Measurements from ENCODE around the gene CDT1. TPM values are rescaled to one million over a fixed set of nuclear protein-coding genes. Genes with fewer than 3 reads are reported as not detected.

CDT1 gene
- total RNA-seq = 2.2 and 6.1 TPM in 2 replicates

GRCh38 chr16:88803264-88803987 is at the start of gene CDT1:
TSS of gene CDT1 (plus strand) at chr16:88803789. CDS start at chr16:88803832, 43 bp downstream.

DNA sequence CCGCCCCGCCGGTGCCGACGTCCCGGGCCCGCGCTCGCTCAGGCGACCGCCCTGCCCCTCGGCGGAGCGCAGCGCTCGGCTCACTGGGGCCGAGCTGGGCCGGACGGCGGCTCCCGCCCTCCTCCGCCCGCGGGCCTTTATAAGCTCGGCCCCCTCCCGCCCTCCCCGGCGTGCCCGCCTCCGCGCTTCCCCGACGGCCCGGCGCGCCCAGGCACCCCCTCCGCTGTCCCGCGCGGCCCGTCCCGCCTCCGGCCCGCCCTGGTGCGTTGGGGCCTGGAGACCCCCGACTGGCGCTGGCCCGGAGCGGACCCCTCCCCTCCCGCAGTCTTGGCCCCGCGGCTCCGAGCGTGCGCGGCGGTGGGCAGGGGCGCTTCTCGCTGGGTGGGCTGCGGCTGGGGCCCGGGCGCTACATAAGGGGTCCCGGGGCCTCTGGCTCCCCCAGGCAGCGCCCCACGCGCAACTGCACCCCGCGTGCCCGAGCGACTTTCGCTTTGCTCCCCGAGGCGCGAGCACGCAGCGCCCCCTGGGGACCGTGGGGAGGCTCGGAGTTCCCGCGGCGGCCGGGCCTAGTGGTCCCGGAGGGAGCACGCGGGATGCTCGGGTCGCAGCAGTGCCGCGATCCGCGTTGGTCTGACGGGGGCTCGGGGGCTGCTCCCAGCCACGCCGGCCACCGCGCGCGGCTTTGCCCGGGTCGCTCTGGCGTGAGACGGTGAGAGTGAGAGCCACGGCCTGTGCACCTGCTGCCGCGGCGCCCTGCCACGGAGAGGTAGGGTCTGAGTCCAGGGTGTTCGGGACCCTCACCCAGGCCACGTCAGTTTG is 18.3 kb upstream of the CDT1 start, which contains the start of gene PIEZO1:
TSS of gene PIEZO1 (minus strand) at position 115 of the 819 bp plus-strand sequence. CDS start 256 bp downstream, outside the sequence.

GRCh38 chr16:88811769-88812512 is 8.4 kb downstream of the CDT1 start, which contains the start of gene APRT:
TSS of gene APRT (minus strand) at chr16:88811928. CDS start at chr16:88811899, 29 bp downstream.

DNA sequence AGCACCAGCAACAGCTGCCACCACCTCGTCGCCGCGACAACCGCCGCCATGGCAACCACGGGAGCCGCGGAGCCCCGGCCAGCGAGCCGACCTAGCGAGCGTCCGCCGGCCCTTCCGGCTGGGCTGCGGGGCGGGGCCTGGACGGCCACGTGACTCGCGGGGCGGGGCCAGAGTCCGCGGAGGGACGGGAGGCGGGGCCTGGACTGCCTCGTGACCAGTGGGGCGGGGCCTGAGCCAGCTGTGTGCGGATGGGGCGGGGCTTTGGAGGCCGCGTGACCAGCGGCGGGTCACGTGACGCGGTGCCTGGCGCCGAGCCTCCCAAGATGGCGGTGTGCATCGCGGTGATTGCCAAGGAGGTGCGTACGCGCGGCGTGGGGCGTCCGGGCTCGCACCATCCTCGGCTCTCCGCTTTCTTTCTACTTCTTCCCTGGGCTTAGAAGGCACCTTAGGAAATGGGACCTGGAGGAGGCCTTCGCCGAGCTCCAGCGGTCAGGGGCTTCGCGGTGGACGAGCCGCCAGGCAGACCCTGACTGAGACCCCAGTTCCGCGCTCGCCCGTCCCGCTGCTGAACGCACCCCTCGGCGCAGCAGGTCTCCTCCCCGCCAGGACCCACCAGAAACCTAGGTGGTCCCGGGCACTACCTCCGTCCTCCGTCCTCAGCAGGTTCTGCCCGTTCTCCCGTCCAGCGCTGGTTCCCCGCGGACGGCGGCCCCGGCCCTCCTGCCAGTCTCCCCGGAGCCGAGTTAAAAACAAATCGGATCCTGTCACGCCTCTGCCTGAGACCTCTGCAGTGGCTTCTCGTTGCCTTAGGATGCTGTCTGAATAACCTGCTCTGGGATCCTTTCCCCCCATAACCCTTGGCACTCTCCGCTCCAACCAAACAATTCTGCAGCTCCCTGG is 53.5 kb downstream of the CDT1 start, which contains the start of the genes GALNS and TRAPPC2L:
TSS of gene GALNS (minus strand) at position 120 of the 900 bp plus-strand sequence. CDS start at position 50, 70 bp downstream.
TSS of gene TRAPPC2L (plus strand) at position 300 of the 900 bp plus-strand sequence. CDS start at position 324, 24 bp downstream.

Other genes with a start within 250 kb of the CDT1 start
- gene ZC3H18, start 233.4 kb upstream of the CDT1 start, total RNA-seq = 13.6 and 14.2 TPM in 2 replicates
- gene IL17C, start 165.2 kb upstream of the CDT1 start, total RNA-seq = not detected in 2 replicates
- 257 and 264 TPM in 2 replicates for gene CYBA, start 152.7 kb upstream of the CDT1 start, total RNA-seq
- 32.1 and 44.2 TPM in 2 replicates for gene MVD, start 140.7 kb upstream of the CDT1 start, total RNA-seq
- gene SNAI3, start 117.3 kb upstream of the CDT1 start, total RNA-seq = not detected in 2 replicates
- 11.6 and 12.2 TPM in 2 replicates for gene RNF166, start 97.4 kb upstream of the CDT1 start, total RNA-seq
- 9.9 and 17.8 TPM in 2 replicates for gene CTU2, start 97.3 kb upstream of the CDT1 start, total RNA-seq
- gene PIEZO1, start 18.6 kb upstream of the CDT1 start, total RNA-seq = 58.3 and 59.5 TPM in 2 replicates
- gene APRT, start 8.1 kb downstream of the CDT1 start, total RNA-seq = 136 and 144 TPM in 2 replicates
- gene GALNS, start 53.2 kb downstream of the CDT1 start, total RNA-seq = 18.8 and 25.7 TPM in 2 replicates
- gene TRAPPC2L, start 53.3 kb downstream of the CDT1 start, total RNA-seq = 36.3 and 41.2 TPM in 2 replicates
- gene PABPN1L, start 62.9 kb downstream of the CDT1 start, total RNA-seq = not detected in 2 replicates
- gene CBFA2T3, start 173.4 kb downstream of the CDT1 start, total RNA-seq = not detected in 2 replicates